DMS114 treated with DMSO at 0.1 percent for 48 hours (cell line): ENCODE results near the gene RGMA.

Source experiments
- DNase-seq: peaks from one replicate; lab custom pipeline; 2025; ENCODE audit not compliant: unreplicated experiment; lab: John Stamatoyannopoulos, UW

RGMA gene

GRCh38 chr15:93093765-93094164 lies 4.8 kb upstream of the RGMA start:
- no peak for DNase-seq

- no peak for DNase-seq
Measured at GRCh38 chr15:93091465-93091864, 2.5 kb upstream of the RGMA start.

GRCh38 chr15:93089727-93090305 lies 805 bp upstream of the RGMA start:
- DNase-seq = no peak

GRCh38 chr15:93088200-93088980 lies 621 bp downstream of the RGMA start:
- peak; percentile 21 for DNase-seq

GRCh38 chr15:93087825-93088199 lies 1.2 kb downstream of the RGMA start:
- peak; percentile 67 for DNase-seq

GRCh38 chr15:93086791-93087190 lies 2.2 kb downstream of the RGMA start:
- no peak for DNase-seq

- no peak for DNase-seq
Measured at GRCh38 chr15:93085692-93086091, 3.3 kb downstream of the RGMA start.

GRCh38 chr15:93082861-93083260 lies 6.2 kb downstream of the RGMA start:
- no peak for DNase-seq

- DNase-seq = no peak
Measured at GRCh38 chr15:93081399-93081798, 7.6 kb downstream of the RGMA start.

- DNase-seq = no peak
Measured at GRCh38 chr15:93080451-93080850, 8.6 kb downstream of the RGMA start.

- no peak for DNase-seq
Measured at GRCh38 chr15:93076875-93077274, 12.1 kb downstream of the RGMA start.

- DNase-seq = no peak
Measured at GRCh38 chr15:93076217-93076616, 12.8 kb downstream of the RGMA start.

GRCh38 chr15:93074599-93074998 lies 14.4 kb downstream of the RGMA start:
- DNase-seq = no peak

GRCh38 chr15:93073465-93073952 lies 15.5 kb downstream of the RGMA start:
- no peak for DNase-seq

GRCh38 chr15:93072411-93073394 lies 16.3 kb downstream of the RGMA start:
- peak; percentile 50 for DNase-seq

- DNase-seq = no peak
Measured at GRCh38 chr15:93072011-93072410, 17.0 kb downstream of the RGMA start.

GRCh38 chr15:93071469-93071936 lies 17.5 kb downstream of the RGMA start:
- no peak for DNase-seq

- DNase-seq = no peak
Measured at GRCh38 chr15:93070551-93071296, 18.3 kb downstream of the RGMA start.

GRCh38 chr15:93070132-93070531 lies 18.9 kb downstream of the RGMA start:
- DNase-seq = no peak

GRCh38 chr15:93068581-93069199 lies 20.3 kb downstream of the RGMA start:
- DNase-seq = no peak
